HepG2 (cell line): ENCODE data around the gene ZPR1. TPM values are rescaled to one million over a fixed set of nuclear protein-coding genes. Genes with fewer than 3 reads are reported as not detected.

Experiments
- ATAC-seq: fragments of 200-7000 bp; cut with Tn5 transposase; 3 replicates; pipeline ENCODE4 v1.9.1; 2020; ENCODE audit warnings: mild to moderate bottlenecking, moderate library complexity
- BruUV-seq: library from RNA; stranded (reverse); fragments of 400-500 nt; replicated peaks from 2 replicates; lab custom pipeline; 2021; lab: Mats Ljungman, UMichigan
- CTCF ChIA-PET: fragments of 300-600 bp; formaldehyde crosslinking; extraction: SDS; loops from one replicate; lab custom pipeline; 2021; ENCODE audit warnings: low total read pairs, inconsistent platforms, low intra/inter-chr PET ratio; lab: Yijun Ruan, JAX
- POLR2A ChIA-PET: fragments of 350-600 bp; sonication (Branson Sonifier 250); formaldehyde crosslinking; loops from one replicate; lab custom pipeline; 2020; ENCODE audit warnings: antibody characterized with exemption, inconsistent platforms; lab: Yijun Ruan, JAX
- DNase-seq: peaks from one replicate; pipeline ENCODE4 v3.0.0-alpha.2; 2015; ENCODE audit warnings: low spot score
- FAIRE-seq: peaks from 3 replicates; lab custom pipeline; 2011; peaks lifted over from hg19 to GRCh38; lab: Jason Lieb, UNC
- H2AFZ ChIP-seq: one replicate; pipeline ENCODE4 v1.6.1; 2011; ENCODE audit warnings: low read length, inconsistent platforms
- H3K27ac ChIP-seq: fragments of 300-600 bp; 3 replicates; pipeline ENCODE4 v1.8.0; 2011; ENCODE audit warnings: mixed run types, mild to moderate bottlenecking, mixed read lengths, low read length, inconsistent platforms; ENCODE audit not compliant: insufficient read depth; ENCODE audit errors: extremely low read length
- H3K27me3 ChIP-seq, 2 experiments: fragments of 200-600 bp in 1 of 2; 2 replicates in 1 of 2; 3 replicates in 1 of 2; pipeline versions ENCODE4 v1.6.0 to v1.8.0; 2011; ENCODE audit warnings: low read length in 2 of 2, mild to moderate bottlenecking in 2 of 2, moderate library complexity in 2 of 2, inconsistent platforms in 1 of 2; ENCODE audit not compliant: insufficient read depth in 2 of 2, control insufficient read depth in 1 of 2
- H3K36me3 ChIP-seq, 2 experiments: fragments of 200-600 bp in 1 of 2; replicated peaks in 1 of 2; 2 replicates in 1 of 2; 3 replicates in 1 of 2; pipeline versions ENCODE4 v1.5.1 to v1.8.0; 2011; ENCODE audit warnings: low read length in 2 of 2, inconsistent platforms in 1 of 2; ENCODE audit not compliant: insufficient read depth in 2 of 2, control insufficient read depth in 1 of 2
- H3K4me1 ChIP-seq: 2 replicates; pipeline ENCODE4 v1.5.1; 2012; ENCODE audit warnings: low read length, inconsistent platforms; ENCODE audit not compliant: insufficient read depth
- H3K4me2 ChIP-seq: 2 replicates; pipeline ENCODE4 v1.6.0; 2011; ENCODE audit warnings: low read depth, low read length, inconsistent platforms
- H3K4me3 ChIP-seq, 3 experiments: fragments of 200-600 bp in 1 of 3; sonication (generic), shearing (Covaris generic) in 1 of 3; replicated peaks in 1 of 3; 2 replicates each; pipeline ENCODE4 v1.5.1; 2011 to 2016; ENCODE audit warnings: low read length in 3 of 3, inconsistent platforms in 2 of 3, low read depth in 2 of 3, mild to moderate bottlenecking in 2 of 3, control low read depth in 1 of 3, mixed read lengths in 1 of 3; ENCODE audit not compliant: insufficient read depth in 1 of 3
- H3K79me2 ChIP-seq: one replicate; pipeline ENCODE4 v1.6.1; 2011; ENCODE audit warnings: low read length, inconsistent platforms; ENCODE audit not compliant: insufficient read depth
- H3K9ac ChIP-seq: 2 replicates; pipeline ENCODE4 v1.6.0; 2011; ENCODE audit warnings: mild to moderate bottlenecking, low read depth, low read length, inconsistent platforms; ENCODE audit not compliant: insufficient read depth
- H3K9me3 ChIP-seq: 2 replicates; pipeline ENCODE4 v1.5.1; 2012; ENCODE audit warnings: mild to moderate bottlenecking, low read length
- H4K20me1 ChIP-seq: 2 replicates; pipeline ENCODE4 v1.6.0; 2011; ENCODE audit warnings: inconsistent platforms, mild to moderate bottlenecking, low read length, moderate library complexity; ENCODE audit not compliant: insufficient read depth
- CEBPG ChIP-seq: IDR thresholded peaks from 2 replicates; pipeline ENCODE4 v1.6.1; 2016
- ELF4 ChIP-seq: sonication (generic); formaldehyde crosslinking; IDR thresholded peaks from 2 replicates; pipeline ENCODE4 v1.5.0; 2020; ENCODE audit warnings: missing genetic modification reagents, mild to moderate bottlenecking, moderate library complexity, borderline replicate concordance
- KDM1A ChIP-seq: IDR thresholded peaks from 2 replicates; pipeline ENCODE4 v1.6.1; 2016; ENCODE audit warnings: missing compliant biosample characterization
- KDM3A ChIP-seq: IDR thresholded peaks from 2 replicates; pipeline ENCODE4 v1.6.1; 2018; ENCODE audit warnings: low read depth, missing compliant biosample characterization
- MAFK ChIP-seq, 2 experiments: IDR thresholded peaks in 1 of 2; conservative IDR thresholded peaks in 1 of 2; 2 replicates each; pipeline ENCODE4 v1.6.1; 2011; ENCODE audit warnings: improper control_type of control experiment in 2 of 2, low read length in 2 of 2
- PHF20 ChIP-seq: sonication (generic); formaldehyde crosslinking; IDR thresholded peaks from 2 replicates; pipeline ENCODE4 v1.5.0; 2020; ENCODE audit warnings: mild to moderate bottlenecking, missing genetic modification reagents
- RBM39 ChIP-seq: fragments of 200-400 bp; formaldehyde crosslinking; IDR thresholded peaks from one replicate; pipeline ENCODE4 v1.6.1; 2018; ENCODE audit warnings: antibody characterized with exemption, mild to moderate bottlenecking, low read depth, low read length; ENCODE audit not compliant: poor library complexity, severe bottlenecking
- SRF ChIP-seq: IDR thresholded peaks from 2 replicates; pipeline ENCODE4 v1.6.1; 2011; ENCODE audit warnings: mild to moderate bottlenecking, low read depth, low read length, moderate library complexity
- ZNF337 ChIP-seq: sonication (generic); formaldehyde crosslinking; IDR thresholded peaks from 2 replicates; pipeline ENCODE4 v1.5.1; 2020; ENCODE audit warnings: missing genetic modification reagents, low read depth, mild to moderate bottlenecking, borderline replicate concordance
- WGBS: methylation state at CpG from one replicate; pipeline ENCODE4 v1.1.6; 2017; ENCODE audit warnings: low lambda C conversion rate; 5-methylcytosine and 5-hydroxymethylcytosine counted together
- in situ Hi-C: cut with HindIII; loops from 2 replicates; pipeline ENCODE4 v1.10.0; 2017; ENCODE audit warnings: low pct_unique_long_range_greater_than_20kb; ENCODE audit not compliant: extremely low pct_ligation_motif_present
- intact Hi-C: fragments of 100-400 bp; cut with micrococcal nuclease; formaldehyde crosslinking; loops from one replicate; pipeline ENCODE4 v1.10.0; 2022; ENCODE audit not compliant: unreplicated experiment
- polyA plus RNA-seq, 8 experiments: library from polyadenylated mRNA; depleted of rRNA in 3 of 8; stranded (reverse) in 7 of 8; unstranded in 1 of 8; fragments of >200 nt; fragmentation: Illumina TruSeq in 4 of 8; extraction: Trizol in 4 of 8; gene quantifications; 2 replicates each; pipeline versions ENCODE4 v1.2.1 to v1.2.3, GENCODE V29; 2011 to 2016; ENCODE audit warnings: low read depth in 4 of 8, missing spikeins in 1 of 8, mixed read lengths in 1 of 8; ENCODE audit not compliant: insufficient read depth in 1 of 8
- total RNA-seq, 5 experiments: library from RNA; depleted of rRNA; stranded (reverse); fragments of >200 nt; fragmentation: Illumina TruSeq; extraction: Trizol; gene quantifications; 2 replicates each; pipeline ENCODE4 v1.2.3, GENCODE V29; 2016; ENCODE audit warnings: low read depth in 1 of 5
- TF ChIP-seq, protein P1 (sequence below), 2 experiments: fragments of 450-650 bp in 1 of 2; sonication (generic) in 1 of 2; formaldehyde crosslinking in 1 of 2; IDR thresholded peaks; 2 replicates each; pipeline versions ENCODE4 v1.6.1 to v1.8.0; 2016 to 2022; ENCODE audit warnings: antibody characterized with exemption in 1 of 2, mild to moderate bottlenecking in 1 of 2, missing genetic modification reagents in 1 of 2
- TF ChIP-seq, protein P2 (sequence below): sonication (generic); formaldehyde crosslinking; IDR thresholded peaks from 2 replicates; pipeline ENCODE4 v1.4.0; 2020; ENCODE audit warnings: missing genetic modification reagents

The ZPR1 gene
- total and polyA plus RNA-seq, 2 of the 13 experiments (the other 11 are each of a cell fraction or from before 2014, with no cell fraction given): 40.0 to 79.3 TPM

GRCh38 chr11:116800610-116801009 is 12.8 kb upstream of the ZPR1 start:
- FAIRE-seq: peak; percentile 4
- Histone ChIP-seq H3K9ac (no peak overlapping the region), H3K36me3 (no peaks in the 10 kb centered on the region), H2AFZ (no peak overlapping the region), H3K4me1 (peaks cover 49% of the 10 kb centered on the region), H3K4me3 (no peak overlapping the region), H3K79me2 (no peaks in the 10 kb centered on the region), H3K9me3 (no peaks in the 10 kb centered on the region), H3K27ac (no peak overlapping the region), H3K27me3 (no peaks in the 10 kb centered on the region), H4K20me1 (no peaks in the 10 kb centered on the region), H3K4me2 (no peak overlapping the region)
- ChIA-PET CTCF (no interaction called here), POLR2A (interaction anchor here (1.3 to 17.3 kb wide), 3 partner anchors 8 to 29 kb away, joined by 6 to 1365 read pairs (median 9); partner anchors contain the start of genes APOA1, APOA4, APOA5 and APOC3)
- intact Hi-C loops: no loop called here
- in situ Hi-C loops: no loop called here
- ATAC-seq: no peak
- DNase-seq: no peak
- no TSS peak for BruUV-seq
- WGBS: 100% methylated on average over 2 of the region's 2 CpGs
- TF ChIP-seq, protein P1, sequence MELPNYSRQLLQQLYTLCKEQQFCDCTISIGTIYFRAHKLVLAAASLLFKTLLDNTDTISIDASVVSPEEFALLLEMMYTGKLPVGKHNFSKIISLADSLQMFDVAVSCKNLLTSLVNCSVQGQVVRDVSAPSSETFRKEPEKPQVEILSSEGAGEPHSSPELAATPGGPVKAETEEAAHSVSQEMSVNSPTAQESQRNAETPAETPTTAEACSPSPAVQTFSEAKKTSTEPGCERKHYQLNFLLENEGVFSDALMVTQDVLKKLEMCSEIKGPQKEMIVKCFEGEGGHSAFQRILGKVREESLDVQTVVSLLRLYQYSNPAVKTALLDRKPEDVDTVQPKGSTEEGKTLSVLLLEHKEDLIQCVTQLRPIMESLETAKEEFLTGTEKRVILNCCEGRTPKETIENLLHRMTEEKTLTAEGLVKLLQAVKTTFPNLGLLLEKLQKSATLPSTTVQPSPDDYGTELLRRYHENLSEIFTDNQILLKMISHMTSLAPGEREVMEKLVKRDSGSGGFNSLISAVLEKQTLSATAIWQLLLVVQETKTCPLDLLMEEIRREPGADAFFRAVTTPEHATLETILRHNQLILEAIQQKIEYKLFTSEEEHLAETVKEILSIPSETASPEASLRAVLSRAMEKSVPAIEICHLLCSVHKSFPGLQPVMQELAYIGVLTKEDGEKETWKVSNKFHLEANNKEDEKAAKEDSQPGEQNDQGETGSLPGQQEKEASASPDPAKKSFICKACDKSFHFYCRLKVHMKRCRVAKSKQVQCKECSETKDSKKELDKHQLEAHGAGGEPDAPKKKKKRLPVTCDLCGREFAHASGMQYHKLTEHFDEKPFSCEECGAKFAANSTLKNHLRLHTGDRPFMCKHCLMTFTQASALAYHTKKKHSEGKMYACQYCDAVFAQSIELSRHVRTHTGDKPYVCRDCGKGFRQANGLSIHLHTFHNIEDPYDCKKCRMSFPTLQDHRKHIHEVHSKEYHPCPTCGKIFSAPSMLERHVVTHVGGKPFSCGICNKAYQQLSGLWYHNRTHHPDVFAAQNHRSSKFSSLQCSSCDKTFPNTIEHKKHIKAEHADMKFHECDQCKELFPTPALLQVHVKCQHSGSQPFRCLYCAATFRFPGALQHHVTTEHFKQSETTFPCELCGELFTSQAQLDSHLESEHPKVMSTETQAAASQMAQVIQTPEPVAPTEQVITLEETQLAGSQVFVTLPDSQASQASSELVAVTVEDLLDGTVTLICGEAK (IDR thresholded peaks at IDR 0.05): no peak
- TF ChIP-seq, protein P1 (CRISPR knock-in tag; IDR thresholded peaks at IDR 0.05): no peak
- TF ChIP-seq CEBPG (no peak), RBM39 (no peak), MAFK (conservative IDR thresholded peaks at IDR 0.05 in 1 of 2, IDR thresholded peaks at IDR 0.05 in 1 of 2; ENCODE audit: low read length in 2 of 2) (peak; percentile 45 to 58), PHF20 (no peak), KDM1A (CRISPR knock-in tag) (no peak), ZNF337 (CRISPR knock-in tag) (no peak), ELF4 (no peak), KDM3A (CRISPR knock-in tag) (no peak), SRF (no peak)
- TF ChIP-seq, protein P2, sequence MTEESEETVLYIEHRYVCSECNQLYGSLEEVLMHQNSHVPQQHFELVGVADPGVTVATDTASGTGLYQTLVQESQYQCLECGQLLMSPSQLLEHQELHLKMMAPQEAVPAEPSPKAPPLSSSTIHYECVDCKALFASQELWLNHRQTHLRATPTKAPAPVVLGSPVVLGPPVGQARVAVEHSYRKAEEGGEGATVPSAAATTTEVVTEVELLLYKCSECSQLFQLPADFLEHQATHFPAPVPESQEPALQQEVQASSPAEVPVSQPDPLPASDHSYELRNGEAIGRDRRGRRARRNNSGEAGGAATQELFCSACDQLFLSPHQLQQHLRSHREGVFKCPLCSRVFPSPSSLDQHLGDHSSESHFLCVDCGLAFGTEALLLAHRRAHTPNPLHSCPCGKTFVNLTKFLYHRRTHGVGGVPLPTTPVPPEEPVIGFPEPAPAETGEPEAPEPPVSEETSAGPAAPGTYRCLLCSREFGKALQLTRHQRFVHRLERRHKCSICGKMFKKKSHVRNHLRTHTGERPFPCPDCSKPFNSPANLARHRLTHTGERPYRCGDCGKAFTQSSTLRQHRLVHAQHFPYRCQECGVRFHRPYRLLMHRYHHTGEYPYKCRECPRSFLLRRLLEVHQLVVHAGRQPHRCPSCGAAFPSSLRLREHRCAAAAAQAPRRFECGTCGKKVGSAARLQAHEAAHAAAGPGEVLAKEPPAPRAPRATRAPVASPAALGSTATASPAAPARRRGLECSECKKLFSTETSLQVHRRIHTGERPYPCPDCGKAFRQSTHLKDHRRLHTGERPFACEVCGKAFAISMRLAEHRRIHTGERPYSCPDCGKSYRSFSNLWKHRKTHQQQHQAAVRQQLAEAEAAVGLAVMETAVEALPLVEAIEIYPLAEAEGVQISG: no peak
